HG03025 (cell line): ENCODE measurements around the gene TARM1.
"Not testable (repeated sequence)": the region's sequence is repeated elsewhere in the genome, so short reads cannot be mapped to it uniquely, and the experiment has no call there.

Experiments used
- ATAC-seq: cut with Tn5 transposase; IDR thresholded peaks from one replicate; pipeline ENCODE4 v1.9.1; 2021; ENCODE audit warnings: mild to moderate bottlenecking, moderate library complexity; ENCODE audit not compliant: unreplicated experiment, low FRiP score

TARM1 gene

DNA sequence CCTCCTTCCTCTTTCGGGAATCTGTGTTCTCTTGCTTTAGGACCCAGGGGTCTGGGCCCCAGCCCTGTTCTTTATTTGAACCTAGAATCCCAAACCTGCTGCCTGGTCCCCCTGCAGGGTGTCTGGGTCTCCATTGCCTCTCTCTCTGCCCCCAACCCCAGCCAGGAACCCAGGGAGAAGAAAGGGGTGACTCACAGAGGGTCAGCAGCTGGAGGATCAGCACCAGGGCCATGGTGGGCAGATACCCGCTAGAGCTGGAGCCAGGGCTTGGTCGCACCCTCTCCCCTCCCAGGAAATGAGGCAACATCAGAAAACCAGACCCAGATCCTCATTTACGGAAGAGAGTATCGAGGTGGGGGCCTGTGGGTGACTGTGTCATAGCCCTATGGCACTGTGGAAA, 19.4 kb upstream of the TARM1 start, which contains the start of gene OSCAR:
OSCAR (minus strand) TSS at position 243 of the 400 bp plus-strand sequence; CDS start at position 232, 11 bp downstream.
- no peak for ATAC-seq

DNA sequence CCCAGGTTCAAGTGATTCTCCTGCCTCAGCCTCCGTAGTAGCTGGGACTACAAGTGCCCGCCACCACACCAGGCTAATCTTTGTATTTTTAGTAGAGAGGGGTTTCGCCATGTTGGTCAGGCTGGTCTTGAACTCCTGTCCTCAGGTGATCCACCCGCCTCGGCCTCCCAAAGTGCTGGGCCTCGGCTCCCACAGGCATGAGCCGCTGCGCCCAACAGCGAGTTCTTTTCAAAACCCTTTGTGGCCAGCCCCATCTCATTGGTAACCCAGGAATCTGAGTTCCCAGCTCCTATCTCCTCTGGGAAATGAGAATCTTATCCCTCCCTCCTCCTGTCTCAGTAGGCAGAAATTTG, 18.7 kb upstream of the TARM1 start:
- ATAC-seq, result not testable (repeated sequence)

DNA sequence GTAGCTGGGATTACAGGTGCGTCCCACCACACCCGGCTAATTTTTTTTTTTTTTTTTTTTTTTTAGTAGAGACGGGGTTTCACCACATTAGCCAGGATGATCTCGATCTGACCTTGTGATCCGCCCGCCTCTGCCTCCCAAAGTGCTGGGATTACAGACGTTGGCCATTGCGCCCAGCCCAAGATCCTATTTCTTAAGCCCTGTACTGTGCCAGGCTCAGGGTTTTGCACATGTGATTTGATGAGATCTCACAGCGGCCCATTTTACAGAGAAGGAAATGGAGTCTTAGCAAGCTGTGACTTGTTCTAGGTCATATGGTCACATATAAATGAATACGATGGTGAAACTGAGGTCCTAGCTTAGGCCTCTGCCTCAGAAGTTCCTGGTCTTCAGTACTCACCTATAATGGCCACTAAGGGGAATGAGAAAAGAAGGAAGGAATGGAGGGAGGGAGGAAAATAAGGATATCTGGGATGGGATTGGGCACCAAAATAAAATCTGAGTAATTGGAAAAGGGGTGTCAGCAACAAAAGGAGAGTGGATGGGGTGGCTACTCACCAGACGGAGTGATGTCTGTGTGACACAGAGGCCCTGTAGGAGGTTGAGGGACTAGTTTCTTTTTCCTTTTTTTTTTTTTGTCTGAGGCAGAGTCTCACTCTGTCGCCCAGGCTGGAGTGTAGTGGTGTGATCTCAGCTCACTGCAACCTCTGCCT, 18.2 kb upstream of the TARM1 start:
- no peak for ATAC-seq

DNA sequence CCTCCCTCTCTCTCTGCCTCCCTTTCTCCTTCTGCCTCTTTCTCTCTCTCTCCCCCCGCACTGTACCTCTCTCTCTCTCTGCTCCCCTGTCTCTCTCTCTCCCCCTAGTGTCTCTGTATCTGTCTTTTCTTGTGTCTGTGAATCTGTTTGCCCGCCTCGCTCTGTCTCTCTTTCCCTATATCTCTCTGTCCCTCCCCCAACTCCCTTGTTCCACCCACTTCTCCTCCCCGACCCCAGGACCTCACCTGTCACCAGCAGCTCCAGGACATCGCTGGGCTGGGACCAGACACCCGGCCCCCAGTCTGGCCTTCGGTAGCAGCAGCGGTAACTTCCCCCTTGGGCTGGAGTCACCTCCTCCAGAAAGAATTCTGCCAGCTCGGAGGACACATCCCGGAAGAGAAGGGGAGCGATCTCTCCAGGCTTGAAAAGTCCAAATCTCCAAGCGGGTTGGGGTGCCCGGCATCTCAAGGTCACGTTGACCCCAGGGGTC, 15.5 kb upstream of the TARM1 start:
- no peak for ATAC-seq

DNA sequence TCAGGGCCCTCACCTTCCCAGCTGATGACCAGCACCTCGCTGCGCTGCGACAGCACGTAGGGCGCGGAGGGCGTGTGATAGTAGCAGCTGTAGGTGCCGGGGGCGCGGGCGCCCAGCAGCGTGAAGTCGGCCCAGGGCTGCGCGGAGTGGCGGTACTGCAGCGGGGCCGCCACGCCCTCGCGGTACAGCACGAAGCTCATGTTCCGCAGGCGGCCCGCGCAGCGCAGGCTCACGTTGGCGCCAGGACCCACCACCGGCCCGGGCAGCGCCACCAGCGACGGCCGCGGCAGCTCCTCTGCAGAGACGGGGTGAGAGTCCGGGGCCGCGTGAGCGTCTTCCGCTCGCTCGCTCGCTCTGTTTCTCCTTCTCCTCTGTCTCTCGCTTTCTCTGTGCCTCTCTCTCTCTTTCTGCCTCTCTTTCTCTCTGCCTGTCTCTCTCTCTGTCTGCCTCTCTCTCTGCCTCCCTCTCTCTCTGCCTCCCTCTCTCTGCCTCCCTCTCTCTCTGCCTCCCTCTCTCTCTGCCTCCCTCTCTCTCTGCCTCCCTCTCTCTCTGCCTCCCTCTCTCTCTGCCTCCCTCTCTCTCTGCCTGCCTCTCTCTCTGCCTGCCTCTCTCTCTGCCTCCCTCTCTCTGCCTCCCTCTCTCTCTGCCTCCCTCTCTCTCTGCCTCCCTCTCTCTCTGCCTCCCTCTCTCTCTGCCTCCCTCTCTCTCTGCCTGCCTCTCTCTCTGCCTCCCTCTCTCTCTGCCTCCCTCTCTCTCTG, 14.9 kb upstream of the TARM1 start:
- not testable (repeated sequence) for ATAC-seq

DNA sequence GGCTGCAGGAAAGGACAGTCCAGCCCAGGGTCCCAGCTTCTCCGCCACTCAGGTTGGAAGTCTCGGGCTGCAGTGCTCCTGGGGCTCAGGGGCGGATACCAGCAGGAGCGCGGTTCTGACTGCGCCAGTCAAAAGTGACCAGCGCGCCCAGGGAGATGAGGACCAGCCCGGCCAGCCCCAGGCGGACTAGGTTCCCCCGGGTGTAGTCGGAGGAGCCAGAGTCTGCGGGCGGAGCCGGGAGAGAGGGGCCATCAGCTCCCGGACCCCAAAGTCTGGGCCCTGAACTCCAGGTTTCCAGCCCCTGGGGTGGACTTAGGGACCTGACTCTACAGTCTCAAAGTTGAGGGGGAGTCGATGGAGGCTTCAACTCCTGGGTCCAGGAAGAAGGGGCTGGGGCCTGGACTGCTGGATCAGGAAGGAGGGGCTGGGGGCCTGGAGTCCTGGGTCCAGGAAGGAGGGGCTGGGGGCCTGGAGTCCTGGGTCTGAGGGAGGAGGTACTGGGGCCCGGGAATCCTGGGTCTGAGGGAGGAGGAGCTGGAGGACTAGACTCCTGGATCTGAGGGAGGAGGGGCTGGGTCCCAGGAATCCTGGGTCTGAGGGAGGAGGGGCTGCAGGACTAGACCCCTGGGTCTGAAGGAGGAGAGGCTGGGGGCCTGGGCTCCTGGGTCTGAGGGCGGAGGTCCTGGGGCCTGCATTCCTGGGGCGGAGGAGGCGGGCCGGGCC, 14.1 kb upstream of the TARM1 start:
- ATAC-seq, result no peak

DNA sequence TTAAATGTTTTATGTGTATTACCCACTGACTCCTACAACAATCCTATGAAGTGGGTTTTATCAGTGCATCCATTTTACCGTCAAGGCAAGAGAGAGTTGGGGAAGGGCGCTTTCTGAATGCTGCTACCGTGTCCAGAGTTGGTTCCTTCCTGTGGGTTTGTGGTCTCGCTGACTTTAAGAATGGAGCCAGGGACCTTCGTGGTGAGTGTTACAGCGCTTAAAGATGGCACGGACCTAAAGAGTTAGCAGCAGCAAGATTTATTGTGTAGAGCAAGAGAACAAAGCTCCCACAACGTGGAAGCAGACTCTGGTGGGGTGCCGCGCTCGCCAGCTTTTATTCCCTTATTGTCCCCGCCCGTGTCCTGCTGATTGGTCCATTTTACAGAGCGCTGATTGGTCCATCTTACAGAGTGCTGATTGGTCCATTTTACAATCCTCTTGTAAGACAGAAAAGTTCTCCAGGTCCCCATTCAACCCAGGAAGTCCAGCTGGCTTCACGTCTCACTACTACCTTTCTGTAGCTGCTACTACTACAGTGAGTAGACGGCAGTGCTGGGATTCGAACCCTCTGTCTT, 13.3 kb upstream of the TARM1 start:
- ATAC-seq, result no peak

DNA sequence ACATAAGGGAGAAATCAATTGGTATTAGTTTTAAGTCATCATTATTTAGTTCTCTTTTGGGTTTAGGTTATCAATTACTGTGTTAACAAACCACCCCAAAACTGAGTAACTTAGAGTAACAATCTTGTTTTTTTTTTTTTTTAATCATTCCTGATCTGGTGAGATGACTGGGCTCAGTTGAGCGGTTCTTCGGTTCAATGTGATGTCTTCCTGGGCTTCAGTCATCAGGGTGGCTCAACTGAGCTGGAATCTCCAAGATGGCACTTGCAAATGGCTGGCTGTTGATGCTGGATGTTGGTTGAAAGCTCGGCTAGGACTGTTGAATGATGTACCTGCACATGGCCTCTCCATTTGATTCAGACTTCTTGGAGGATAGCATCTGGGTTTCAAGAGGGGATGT, 3.2 kb upstream of the TARM1 start:
- no peak for ATAC-seq

DNA sequence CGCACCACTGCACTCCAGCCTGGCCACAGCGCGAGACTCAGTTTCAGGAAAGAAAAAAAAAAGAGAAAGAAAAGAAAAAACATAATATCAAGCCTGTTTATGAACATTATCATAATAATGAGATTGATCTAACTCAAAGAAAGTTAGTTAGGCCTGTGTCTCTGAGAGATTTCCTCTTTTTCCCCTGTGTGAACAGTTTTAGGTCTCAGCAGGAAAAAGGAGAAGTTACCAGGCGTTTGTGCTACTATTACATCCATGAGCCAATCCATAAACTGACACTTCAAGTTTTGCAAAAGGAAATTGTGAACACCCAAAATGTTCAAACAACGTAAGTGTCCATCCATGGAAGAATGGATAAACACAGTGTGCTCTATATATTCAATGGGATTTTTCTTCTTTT, 3.8 kb downstream of the TARM1 start:
- no peak for ATAC-seq

DNA sequence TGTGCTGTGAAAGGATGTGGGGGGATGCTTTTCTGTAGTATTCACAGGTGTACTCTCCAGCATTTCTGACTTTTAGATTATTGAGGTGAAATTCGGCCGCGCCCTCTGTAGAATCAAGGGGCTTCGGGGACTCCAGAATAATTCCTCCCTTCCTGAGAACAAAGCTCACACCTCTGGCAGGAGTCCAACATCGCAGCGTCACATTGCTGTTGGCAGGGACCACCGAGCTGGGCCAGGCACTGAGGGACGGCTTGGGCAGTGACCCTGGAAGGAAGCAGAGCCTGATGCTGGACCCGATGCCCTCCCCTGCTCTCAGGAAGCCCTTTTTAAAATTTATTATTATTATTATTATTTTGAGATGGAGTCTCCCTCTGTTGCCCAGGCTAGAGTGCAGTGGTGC, 6.3 kb downstream of the TARM1 start:
- no peak for ATAC-seq

DNA sequence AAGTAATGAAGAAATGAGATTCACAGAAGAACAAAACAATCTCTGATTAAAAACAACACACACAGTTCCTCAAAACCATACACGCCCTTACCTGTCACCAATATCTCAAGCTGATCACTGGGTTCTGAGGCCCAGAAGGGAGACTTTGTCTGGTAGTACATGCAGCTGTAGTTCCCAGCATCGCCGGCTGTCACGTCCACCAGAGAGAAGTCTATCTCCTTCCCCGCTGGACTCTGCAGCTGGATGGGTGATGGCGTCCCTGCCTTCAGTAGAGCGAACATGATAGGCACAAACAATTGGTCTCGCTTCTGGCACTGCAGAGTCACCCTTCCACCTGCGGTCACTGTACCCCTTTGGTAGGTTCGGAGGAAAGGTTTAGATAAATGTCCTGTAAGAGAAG, 7.3 kb downstream of the TARM1 start:
- no peak for ATAC-seq

DNA sequence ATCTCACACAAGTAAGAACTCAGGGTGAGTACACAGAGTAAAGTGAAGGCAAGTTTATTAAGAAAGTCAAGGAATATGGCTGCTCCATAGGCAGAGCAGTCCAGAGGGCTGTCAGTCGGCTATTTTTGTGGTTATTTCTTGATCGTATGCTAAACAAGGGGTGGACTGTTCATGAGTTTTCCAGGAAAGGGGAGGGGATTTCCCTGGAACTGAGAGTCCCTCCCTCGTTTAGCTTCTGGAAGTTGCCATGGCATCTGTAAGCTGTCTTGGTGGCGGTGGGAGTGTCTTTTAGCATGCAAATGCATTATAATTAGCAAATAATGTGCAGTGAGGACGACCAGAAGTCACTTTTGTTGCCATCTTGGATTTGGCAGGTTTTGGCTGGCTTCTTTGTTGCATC, 11.7 kb downstream of the TARM1 start:
- no peak for ATAC-seq

DNA sequence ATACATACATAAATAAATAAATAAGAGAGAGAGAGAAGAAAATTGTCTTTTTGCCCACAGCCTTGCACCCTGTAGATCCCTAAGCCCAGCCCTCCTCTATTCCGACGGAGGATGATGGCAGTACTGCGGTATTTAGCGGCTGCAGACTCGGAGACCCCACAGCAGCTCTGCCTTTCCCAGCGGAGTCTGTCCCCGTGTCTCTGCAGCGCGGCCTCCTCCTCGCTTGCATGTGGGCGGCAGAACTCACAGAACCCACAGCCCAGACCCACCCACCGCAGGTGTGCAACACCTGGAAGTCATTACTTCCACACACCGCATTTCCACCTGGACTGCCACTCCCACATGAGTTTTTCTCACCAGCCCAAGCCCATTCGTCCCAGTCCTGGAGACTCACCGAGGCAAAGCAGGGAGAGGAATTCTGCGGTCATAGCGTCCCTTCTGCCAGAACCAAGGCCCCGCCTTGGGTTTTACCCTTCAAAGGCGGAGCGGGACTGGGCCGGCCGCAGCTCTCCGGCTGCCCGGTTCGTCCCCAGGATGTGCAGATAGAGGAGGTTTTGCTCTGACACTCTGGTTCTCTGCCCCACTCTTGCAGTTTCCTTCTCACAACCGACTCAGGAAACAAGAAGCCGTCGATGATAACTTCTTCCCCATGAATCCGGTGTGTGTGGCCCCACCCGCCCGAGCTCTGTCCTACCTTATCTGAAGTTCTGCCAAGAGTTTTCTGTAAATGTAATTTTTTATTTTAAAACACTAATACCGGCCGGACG, 17.6 kb downstream of the TARM1 start, which contains the start of gene VSTM1:
VSTM1 (minus strand) TSS at position 548 of the 767 bp plus-strand sequence; CDS start at position 428, 120 bp downstream.
- no peak for ATAC-seq

DNA sequence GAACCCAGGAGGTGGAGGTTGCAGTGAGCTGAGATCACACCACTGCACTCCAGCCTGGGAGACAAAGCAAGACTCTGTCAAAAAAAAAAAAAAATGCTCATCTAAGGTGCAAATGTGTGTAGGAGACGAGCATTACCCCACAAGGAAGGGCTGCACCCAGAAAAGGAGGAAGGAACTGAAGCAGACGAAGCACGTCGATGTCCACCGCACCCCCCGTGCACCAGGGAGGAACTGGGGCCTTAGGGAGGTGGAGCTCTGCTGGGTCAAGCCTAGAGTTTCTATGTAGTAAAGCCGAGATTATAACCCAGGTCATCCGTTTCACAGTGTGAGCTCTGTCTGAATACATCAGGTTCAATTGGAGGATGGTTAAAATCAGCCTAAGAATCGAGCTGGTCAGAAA, 18.5 kb downstream of the TARM1 start:
- no peak for ATAC-seq

DNA sequence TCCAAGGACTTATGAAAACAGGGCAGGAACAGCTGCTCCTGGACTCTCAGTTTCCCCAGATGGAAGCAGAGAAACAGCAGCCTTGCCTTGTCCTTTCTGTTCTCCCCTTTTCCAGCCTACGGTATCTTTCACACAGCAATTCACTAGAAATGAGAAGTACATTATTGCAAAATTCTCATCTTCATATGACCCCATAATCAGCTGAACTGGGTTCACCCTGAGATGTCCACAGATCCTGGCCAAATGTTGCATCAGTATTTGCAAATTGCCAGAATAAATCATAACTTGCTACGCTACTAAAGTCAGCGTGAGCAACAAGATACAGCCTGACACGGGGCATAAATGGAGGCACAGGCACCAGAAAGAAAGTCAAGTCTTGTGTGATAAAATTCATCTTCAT, 33.5 kb downstream of the TARM1 start:
- no peak for ATAC-seq

DNA sequence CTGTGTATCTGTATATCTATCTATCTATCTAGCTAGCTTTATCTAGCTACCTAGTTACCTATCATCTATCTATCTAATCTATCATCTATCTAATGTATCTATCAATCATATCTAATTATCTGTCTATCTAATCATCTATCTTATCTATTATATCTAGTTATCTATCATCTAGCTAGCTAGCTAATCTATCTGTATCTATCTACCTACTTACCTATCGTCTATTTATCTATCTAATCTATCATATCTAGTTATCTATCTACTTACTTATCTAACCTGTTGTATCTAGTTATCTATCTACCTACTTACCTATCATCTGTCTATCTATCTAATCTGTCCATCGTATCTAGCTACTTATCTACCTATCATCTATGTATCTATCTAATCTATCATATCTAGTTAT, 35.4 kb downstream of the TARM1 start:
- ATAC-seq, result no peak

DNA sequence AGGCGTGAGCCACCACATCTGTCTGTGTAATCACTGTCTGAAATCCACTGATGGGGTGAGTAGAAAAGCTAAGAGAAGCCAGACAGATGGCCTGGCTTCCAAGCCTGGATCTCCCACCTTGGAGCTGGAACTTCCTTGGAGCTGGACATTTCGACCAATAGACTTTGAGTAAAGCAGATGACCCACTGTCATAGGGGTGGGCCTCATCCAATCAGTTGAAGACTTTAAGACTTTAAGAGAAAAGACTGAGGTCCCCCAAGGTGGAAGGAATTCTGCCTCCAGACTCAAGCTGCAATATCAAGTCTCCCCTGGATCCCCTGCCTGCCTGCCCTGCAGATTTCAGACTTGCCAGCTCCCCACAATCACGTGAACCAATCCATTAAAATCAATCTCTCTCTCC, 38.2 kb downstream of the TARM1 start:
- no peak for ATAC-seq

DNA sequence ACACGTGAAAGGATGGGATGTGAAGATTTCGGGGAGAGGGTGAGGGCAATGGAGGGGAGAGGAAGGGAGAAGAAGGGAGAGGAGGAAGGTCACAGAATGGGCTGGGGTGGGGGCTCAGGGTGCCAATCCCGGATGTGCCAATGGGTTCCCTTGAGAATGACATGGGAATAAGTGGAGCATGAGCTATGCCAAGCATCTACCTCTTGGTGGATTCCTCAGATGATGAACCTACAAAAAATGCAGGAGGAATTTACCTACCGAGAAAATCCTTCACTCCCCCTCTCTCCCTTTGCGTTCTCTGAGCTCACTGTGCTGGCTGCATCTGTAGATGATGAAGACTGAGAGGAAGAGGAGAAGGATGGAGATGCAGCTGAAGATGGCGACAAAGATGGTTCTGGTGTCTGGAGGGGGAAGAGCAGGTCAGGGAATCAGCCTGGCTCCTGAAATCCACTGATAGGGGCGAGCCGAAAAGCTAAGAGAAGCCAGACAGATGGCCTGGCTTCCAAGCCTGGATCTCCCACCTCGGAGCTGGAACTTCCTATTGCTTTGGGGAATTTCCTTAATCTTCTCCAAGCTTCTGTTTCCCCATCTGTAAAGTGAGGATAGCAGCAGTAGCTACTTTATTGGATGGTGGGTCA, 39.1 kb downstream of the TARM1 start:
- ATAC-seq, result no peak

DNA sequence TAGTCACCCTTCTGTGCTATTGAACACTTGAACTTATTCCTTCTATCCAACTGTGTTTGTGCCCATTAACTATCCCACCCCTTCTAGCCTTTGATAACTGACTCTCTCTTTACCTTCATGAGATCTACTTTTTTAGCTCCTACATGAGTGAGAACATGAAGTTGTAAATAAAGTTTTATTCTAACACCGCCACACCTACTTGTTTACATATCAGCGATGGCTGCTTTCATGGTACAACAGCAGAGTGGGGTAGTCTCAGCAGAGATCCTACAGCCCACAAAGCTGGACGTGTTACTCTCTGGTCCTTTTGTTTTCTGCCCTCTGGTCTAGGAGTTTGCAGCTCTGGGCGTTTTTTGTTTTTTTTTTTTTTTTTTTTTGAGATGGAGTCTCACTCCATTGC, 41.2 kb downstream of the TARM1 start:
- no peak for ATAC-seq

DNA sequence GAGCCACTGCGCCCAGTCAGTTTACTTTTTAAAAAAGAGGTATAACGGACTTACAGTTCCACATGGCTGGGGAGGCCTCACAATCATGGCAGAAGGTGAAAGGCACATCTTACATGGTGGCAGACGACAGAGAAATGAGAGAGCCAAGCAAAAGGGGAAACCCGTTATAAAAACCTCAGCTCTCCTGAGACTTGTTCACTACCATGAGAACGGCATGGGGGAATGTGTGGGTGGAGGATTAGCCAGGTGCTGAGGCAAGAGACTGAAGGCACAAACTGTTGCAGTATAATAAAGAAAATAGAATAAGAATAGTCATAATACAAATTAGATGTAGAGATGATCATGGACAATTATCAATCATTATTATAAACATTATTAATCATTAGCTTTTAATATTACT, 44.6 kb downstream of the TARM1 start:
- ATAC-seq, result not testable (repeated sequence)
